NCI-H524 treated with DMSO at 0.1 percent for 48 hours (cell line): ENCODE data around the gene SPPL2B.

ENCODE experiments used
- DNase-seq: peaks from one replicate; lab custom pipeline; 2025; lab: John Stamatoyannopoulos, UW

SPPL2B gene

GRCh38 chr19:2356036-2356646 lies 27.7 kb downstream of the SPPL2B start:
- DNase-seq: no peak

- DNase-seq: no peak
These were observed 29.1 kb downstream of the SPPL2B start for GRCh38 chr19:2357279-2358206.

- no peak for DNase-seq
These were observed 30.2 kb downstream of the SPPL2B start for GRCh38 chr19:2358548-2359173.

GRCh38 chr19:2359992-2360685 lies 31.7 kb downstream of the SPPL2B start, which contains the start of gene TMPRSS9:
TMPRSS9 (plus strand) TSS chr19:2360265; CDS start chr19:2389786, 29,521 bp downstream.
- DNase-seq: no peak

GRCh38 chr19:2360833-2361232 lies 32.3 kb downstream of the SPPL2B start:
- no peak for DNase-seq

- no peak for DNase-seq
These were observed 33.0 kb downstream of the SPPL2B start for GRCh38 chr19:2361246-2362045.

GRCh38 chr19:2362046-2362969 lies 33.8 kb downstream of the SPPL2B start:
- DNase-seq: no peak

GRCh38 chr19:2362970-2363300 lies 34.5 kb downstream of the SPPL2B start:
- DNase-seq: no peak

GRCh38 chr19:2363419-2363818 lies 34.9 kb downstream of the SPPL2B start:
- no peak for DNase-seq

- no peak for DNase-seq
These were observed 36.9 kb downstream of the SPPL2B start for GRCh38 chr19:2365201-2365970.

- DNase-seq: no peak
These were observed 43.2 kb downstream of the SPPL2B start for GRCh38 chr19:2371656-2372055.

GRCh38 chr19:2372076-2372612 lies 43.7 kb downstream of the SPPL2B start:
- DNase-seq: no peak

- no peak for DNase-seq
These were observed 46.3 kb downstream of the SPPL2B start for GRCh38 chr19:2374808-2375207.

GRCh38 chr19:2375353-2376121 lies 47.1 kb downstream of the SPPL2B start:
- no peak for DNase-seq

- no peak for DNase-seq
These were observed 48.5 kb downstream of the SPPL2B start for GRCh38 chr19:2376784-2377519.

- no peak for DNase-seq
These were observed 52.1 kb downstream of the SPPL2B start for GRCh38 chr19:2380567-2380966.

GRCh38 chr19:2381148-2381820 lies 52.8 kb downstream of the SPPL2B start:
- no peak for DNase-seq
